Ovary (tissue), 3 donors: ENCODE results near the gene C22orf31.

ENCODE experiments used
- CTCF ChIP-seq, 3 donors: fragments of 450-650 bp in 2 of 3; fragments of 200-600 bp in 1 of 3; IDR thresholded peaks; one replicate each; pipeline versions ENCODE4 v1.5.1 to v1.8.0; 2016 to 2022; ENCODE audit warnings: antibody characterized with exemption in 3 of 3, mild to moderate bottlenecking in 1 of 3
- POLR2A ChIP-seq: fragments of 450-650 bp; IDR thresholded peaks from one replicate; pipeline ENCODE4 v1.6.1; 2017; ENCODE audit warnings: antibody characterized with exemption, mild to moderate bottlenecking, moderate library complexity
- donor health status: DM: no; HTN: no; CAD: no.

- TF ChIP-seq CTCF (IDR thresholded peaks at IDR 0.05) (no peak), POLR2A (no peak)
These were observed 36.7 kb upstream of the C22orf31 start for GRCh38 chr22:29098296-29098695.
